ENCODE data around the gene CTF1.

The CTF1 gene

DNA sequence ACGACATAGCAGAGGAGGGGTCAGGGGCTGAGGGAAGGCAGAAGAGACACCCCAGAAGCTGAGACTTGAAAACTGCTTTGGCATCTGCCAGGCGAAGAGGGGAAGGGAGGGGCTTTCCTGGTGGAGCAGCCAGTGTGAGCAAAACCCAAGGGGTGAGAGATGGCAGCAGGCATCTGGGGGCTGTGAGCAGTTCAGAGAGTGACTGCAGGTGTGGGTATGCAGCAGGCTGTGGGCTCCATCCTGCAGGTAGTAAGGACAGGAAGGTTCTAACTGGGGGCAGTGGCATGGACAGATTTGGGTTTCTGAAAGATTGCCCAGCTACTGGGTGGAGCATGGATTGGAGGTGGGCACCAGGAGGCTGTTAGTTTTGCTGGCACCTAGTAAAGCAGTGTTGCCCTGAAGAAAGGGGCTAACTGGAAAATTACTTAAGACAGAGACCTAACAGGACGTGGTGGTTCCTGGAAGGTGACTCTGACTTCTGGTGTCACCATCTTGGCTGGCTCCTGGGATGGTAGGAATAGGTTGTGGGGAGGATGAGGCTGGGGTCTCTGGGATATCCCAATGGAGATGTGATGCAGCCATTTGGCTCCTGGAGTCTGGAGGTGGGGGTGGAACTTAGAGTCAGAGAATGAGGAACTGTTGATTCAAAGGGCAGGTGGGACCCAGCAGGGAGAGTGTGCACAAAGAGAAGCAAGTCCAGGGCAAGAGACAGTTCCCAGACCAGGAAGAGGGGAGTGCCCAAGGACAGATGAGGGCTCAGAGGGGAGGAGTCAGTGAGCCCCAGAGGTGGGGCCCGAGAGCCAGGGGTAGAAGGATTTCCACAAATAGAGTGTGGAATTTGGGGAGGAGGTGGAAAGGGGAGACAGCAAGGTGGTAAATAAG lies 13.7 kb upstream of the CTF1 start:
- no peak for TF ChIP-seq GATA2 (IDR thresholded peaks at IDR 0.05; ENCODE audit: low read depth, low read length)
- TF ChIP-seq GATA3 (IDR thresholded peaks at IDR 0.05; ENCODE audit: low read depth, low read length), result no peak

DNA sequence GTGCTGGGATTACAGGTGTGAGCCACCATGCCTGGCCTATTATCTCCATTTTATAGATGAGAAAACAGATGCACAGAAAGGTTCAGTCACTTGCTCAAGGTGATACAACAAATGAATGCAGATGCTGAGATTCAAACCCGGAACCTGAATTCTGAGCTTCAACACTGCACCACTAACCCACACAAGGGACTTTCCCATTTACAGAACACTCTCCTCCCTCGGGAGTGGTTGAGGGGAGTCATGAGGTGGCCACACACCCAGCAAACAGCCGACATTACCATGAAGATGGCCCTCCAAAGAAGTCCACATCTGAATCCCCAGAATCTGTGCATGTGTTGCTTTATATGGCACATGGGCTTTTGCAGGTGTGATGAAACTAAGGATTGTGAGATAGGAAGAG lies 11.7 kb upstream of the CTF1 start:
- TF ChIP-seq GATA2 (IDR thresholded peaks at IDR 0.05; ENCODE audit: low read depth, low read length) (no peak), GATA3 (IDR thresholded peaks at IDR 0.05; ENCODE audit: low read depth, low read length) (no peak)

DNA sequence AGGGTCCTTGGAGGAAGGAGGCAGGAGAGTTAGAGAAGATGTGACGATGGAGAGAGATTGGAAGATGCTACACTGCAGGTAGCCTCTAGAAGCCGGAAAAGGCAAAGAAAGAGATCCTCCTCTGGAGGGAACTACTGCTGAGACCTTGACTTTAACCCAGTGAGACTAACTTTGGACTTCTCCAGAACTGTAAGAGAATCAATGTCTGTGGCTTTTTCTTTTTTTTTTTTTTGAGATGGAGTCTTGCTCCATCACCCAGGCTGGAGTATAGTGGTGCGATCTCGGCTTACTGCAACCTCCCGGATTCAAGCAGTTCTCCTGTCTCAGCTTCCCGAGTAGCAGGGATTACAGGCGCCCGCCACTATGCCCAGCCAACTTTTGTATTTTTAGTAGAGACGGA lies 11.2 kb upstream of the CTF1 start:
- TF ChIP-seq GATA3 (IDR thresholded peaks at IDR 0.05; ENCODE audit: low read depth, low read length) (no peak), GATA2 (IDR thresholded peaks at IDR 0.05; ENCODE audit: low read depth, low read length) (no peak)

DNA sequence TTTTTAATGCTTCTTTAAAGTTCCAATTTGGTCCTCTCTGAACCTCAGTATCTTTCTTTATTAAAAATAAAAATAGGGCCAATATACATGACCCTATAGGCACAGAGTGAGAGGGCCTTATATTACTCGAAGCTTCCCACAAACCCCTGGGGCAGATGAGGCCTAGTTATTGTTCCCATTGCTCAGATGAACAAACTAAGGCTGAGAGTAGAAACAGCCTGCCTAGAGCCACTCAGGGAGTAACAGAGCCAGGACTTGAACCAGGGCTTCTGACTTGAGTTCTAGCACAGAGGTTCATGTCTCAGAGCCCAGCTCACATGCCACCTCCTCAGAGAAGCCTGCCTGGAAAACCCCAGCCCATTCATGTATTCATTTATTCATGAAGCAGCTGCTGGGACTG lies 10.3 kb upstream of the CTF1 start:
- TF ChIP-seq GATA3 (IDR thresholded peaks at IDR 0.05; ENCODE audit: low read depth, low read length) (no peak), GATA2 (IDR thresholded peaks at IDR 0.05; ENCODE audit: low read depth, low read length) (no peak)

DNA sequence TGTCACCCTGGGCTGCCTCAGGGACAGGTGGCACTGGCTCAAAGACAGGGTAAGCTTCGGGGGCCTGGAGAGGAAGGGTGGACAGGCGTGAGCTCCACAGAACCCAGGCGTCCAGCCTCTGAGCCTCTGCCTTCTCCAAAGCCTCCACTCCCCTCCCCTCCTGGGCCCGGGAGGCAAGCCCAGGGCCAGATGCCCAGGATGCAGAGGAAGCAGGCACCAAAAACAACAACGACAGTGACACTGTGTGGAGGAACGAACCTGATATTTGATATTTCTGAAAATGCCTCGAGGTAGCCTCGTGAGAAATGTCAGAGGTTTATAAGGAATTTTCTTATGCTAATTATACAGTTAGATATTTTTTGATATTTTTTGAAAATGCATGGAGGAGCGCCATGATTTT lies 8.5 kb upstream of the CTF1 start:
- TF ChIP-seq GATA3 (IDR thresholded peaks at IDR 0.05; ENCODE audit: low read depth, low read length) (no peak), GATA2 (IDR thresholded peaks at IDR 0.05; ENCODE audit: low read depth, low read length) (no peak)

DNA sequence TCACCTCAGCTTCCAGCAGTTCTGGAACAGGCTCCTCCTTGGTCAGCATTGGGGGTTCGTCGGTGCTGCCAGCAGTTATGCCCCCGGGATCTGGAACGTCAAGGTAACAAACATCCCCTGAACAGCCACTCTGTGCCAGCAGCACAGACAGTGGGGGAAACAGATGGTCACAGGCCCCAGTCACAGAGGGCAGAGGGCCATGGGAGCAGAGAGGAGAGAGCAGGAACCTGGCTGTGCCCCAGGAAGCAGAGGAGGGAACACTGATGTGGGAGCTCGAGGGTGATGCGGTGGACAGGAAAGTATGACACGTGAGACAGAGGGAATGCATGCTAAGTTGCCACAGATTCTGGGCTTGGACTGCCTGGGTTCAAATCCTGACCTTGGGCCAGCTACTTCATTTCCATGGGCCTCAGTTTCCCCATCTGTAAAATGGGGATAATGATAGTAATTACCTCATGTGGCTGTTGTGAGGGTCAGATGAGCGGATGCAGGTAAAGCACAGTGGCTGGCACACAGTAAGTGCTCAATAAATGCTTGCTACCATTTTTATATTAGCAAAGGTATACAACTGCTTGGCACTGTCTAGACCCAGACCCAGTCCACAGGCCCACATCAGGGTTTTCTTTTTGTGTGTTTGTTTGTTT lies 7.4 kb upstream of the CTF1 start:
- no peak for TF ChIP-seq GATA3 (IDR thresholded peaks at IDR 0.05; ENCODE audit: low read depth, low read length)
- TF ChIP-seq GATA2 (IDR thresholded peaks at IDR 0.05; ENCODE audit: low read depth, low read length), result no peak

DNA sequence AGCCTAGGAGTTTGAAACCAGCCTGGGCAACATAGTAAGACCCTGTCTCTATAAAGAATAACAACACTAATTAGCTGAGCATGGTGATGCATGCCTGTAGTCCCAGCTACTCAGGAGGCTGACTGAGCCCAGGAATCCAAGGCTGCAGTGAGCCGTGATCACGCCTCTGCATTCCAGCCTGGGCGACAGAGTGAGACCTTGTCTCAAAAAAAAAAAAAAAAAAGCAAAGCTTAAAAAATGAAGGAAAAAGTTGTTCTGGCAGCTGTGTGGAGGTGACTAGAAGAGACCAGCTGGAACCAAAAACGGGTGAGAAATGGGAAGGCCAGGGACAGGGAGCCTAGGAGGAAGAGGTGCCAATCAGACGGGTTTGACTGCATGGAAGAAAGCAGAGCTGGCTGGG lies 6.7 kb upstream of the CTF1 start:
- TF ChIP-seq GATA3 (IDR thresholded peaks at IDR 0.05; ENCODE audit: low read depth, low read length), result no peak
- TF ChIP-seq GATA2 (IDR thresholded peaks at IDR 0.05; ENCODE audit: low read depth, low read length), result no peak

DNA sequence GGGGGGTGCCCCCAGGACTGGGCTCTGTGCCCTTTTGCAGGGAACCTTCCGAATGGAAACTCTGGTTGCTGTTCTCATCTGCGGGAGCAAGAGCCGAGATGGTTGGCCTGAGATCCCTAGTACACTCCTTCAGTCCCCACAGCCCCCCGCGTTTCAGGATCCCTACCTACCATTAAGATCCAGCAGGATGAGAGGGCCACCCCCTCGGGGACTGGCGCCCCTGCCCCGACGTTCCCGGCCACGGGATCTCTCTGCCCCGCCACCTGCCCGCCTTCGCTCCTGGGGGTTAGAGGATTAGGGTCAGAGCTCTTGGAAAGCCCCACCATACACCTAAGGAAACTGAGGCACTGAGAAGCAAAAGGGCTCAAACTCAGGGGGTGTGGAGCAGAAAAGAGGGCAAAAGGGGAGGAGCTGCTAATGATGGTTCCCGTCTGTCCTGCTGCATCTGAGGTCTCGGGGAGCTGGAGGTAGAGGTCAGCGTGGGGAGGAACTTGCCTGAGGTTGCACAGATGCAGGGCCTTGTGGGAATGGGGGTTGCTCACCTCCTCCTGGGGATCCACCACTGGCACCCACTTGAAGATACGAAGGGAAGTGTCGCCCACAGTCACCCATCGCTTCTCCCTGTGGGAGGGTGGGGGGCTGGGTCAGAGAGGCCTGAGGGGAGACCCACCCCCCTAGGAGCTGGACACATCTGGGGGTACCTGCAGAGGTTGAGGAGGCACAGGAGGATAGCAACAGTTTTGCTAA lies 3.6 kb upstream of the CTF1 start:
- TF ChIP-seq GATA2 (IDR thresholded peaks at IDR 0.05; ENCODE audit: low read depth, low read length) (no peak), GATA3 (IDR thresholded peaks at IDR 0.05; ENCODE audit: low read depth, low read length) (no peak)

DNA sequence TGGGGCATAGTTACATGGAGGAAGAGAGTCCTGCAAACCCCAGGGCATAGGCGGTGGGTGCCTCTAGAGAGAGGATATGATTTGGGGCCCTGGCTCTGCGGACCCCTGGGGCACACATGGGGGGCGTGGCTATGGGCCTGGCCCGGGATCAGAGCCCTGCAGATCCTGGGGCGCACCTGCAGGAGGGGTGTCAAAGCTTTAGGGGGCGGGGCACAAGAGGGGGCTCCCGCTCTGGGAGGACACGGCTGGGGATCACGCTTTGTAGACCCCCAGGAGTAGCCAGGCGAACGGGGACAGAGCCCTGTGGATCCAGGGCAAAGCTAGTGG lies 3.0 kb upstream of the CTF1 start:
- TF ChIP-seq GATA3 (IDR thresholded peaks at IDR 0.05; ENCODE audit: low read depth, low read length) (no peak), GATA2 (IDR thresholded peaks at IDR 0.05; ENCODE audit: low read depth, low read length) (no peak)

DNA sequence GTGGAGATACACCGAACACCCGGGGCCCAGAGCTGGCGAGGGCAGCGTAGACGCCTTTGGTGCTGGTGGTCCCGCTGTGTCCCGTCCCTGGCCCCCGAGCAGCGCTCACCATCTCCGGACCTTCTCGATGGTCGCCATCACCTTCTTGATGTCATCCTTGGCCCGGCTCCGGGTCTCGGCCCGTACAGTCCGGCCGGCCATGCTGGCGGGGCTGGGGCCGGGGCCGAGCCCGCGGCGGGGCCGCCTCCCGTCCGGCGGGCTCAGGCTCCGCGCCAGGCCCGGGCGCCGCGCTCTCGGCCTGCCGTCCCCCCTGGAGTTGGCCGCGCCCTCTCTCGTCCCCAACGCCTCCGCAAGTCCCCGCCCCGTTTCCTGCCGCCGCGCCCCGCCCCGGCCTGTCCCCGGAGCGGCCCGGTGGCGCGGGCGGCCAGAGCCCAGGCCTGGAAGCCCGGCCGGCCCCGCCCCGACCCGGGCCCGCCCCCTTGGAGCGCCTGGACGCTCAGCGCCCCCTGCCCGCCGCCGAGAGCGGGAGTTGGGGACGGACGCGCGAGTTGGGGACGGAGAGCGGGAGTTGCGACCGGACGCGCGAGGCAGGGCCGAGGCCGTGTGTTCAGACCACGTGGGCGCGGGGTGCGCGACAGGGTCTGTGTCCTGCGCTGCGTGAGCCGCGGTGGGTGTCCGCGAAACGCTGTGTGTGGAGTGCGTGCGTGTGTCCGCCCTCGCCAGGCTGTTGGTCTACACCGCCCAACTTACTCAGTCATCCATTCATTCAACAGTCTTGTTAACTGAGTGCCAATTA lies 2.5 kb upstream of the CTF1 start, which contains the start of gene BCL7C:
Gene BCL7C (minus strand): TSS at position 334 of the 796 bp plus-strand sequence. CDS start 133 bp downstream, at position 201.
- TF ChIP-seq GATA2 (IDR thresholded peaks at IDR 0.05; ENCODE audit: low read depth, low read length) (no peak), GATA3 (IDR thresholded peaks at IDR 0.05; ENCODE audit: low read depth, low read length) (no peak)

DNA sequence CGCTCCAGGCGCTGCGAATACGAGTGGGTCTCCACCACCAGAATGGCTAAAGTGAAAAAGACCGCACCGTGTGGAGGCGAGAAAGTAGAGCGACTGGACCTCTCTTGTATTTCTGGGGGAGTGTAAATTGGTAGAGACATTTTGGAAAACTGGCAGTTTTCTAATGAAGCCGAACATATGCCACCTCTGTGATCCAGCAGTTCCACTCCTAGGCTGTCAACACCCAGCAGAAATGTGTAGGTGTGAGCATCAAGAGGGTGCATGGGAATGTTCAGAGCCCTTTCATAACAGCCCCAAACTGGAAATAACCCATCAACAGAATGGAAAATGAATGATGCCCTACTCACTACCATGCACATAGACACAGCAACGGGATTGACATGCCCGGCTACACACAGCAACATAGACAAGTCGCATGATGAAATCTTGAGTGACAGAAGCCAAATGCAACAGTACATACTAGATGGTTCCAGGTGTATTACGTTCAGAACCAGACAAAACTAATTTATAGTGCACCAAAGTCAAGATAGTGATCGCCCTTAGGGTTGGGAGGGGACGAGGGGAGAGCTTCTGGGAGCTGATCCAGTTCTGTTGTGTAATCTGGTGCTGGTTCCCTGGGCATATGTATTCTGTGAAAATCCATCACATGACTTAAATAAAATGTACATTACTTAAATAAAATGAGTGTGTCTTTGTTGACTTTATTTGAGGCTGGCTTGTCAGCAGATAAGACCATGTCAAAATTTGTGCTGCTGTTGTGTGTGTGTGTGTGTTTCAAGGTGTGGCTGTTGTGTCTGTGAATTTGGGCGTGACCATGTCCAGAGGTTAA lies 1.7 kb upstream of the CTF1 start:
- TF ChIP-seq GATA3 (IDR thresholded peaks at IDR 0.05; ENCODE audit: low read depth, low read length) (no peak), GATA2 (IDR thresholded peaks at IDR 0.05; ENCODE audit: low read depth, low read length) (no peak)

DNA sequence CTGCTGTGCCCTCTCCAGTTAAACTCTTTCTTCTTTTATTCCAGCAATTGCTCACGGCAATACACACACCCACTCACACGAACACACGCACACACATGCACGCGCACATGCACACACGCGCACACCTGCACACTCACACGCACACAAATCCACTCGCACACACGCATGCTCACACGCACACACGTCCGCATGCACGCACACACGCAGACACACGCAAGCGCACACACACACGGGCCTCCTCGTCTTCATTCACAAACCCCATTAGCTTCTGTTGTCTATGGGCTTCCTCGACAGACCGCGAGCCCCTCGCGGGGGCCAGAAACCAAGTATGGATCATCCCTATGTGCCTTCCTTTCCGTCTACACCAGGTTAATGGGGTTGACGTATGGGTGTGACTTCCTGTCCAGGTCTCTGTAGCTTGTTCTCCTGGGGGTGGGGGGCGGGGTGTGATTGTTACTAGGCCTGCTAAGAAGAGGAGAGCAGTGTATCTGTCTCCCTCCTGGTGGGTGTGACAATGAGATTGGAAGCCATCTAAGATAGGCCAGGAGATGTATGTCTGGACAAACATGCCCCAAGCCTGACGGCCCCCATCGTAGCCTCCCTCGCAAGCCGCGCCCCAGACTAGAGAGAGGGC lies 670 bp upstream of the CTF1 start:
- TF ChIP-seq GATA3 (IDR thresholded peaks at IDR 0.05; ENCODE audit: low read depth, low read length), result no peak
- no peak for TF ChIP-seq GATA2 (IDR thresholded peaks at IDR 0.05; ENCODE audit: low read depth, low read length)
